DMS 273 treated with DMSO at 0.1 percent for 48 hours (cell line): ENCODE results near the gene BBS5.
"Not testable (repeated sequence)": the region's sequence is repeated elsewhere in the genome, so short reads cannot be mapped to it uniquely, and the experiment has no call there.

Experiments used
- DNase-seq: peaks from one replicate; lab custom pipeline; 2025; lab: John Stamatoyannopoulos, UW

Gene BBS5

DNA sequence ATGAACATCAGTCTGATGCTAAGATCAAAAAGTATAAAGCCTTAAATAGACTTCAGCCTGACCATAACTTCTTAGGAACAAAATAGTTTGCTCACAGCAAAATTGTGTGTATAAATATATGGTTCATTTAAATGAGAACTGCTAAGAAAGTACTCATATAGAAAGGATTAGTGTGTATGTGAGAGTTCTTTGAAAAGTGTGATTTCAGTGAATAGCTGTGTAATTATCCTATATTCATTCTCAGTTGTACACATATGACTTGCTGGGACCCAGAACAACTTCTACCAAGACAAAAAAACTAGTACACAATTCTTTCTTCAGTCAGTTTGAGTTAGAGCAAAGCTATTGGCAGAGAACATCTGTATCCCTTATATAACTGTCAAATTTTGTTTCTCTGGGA lies 7.2 kb downstream of the BBS5 start:
- DNase-seq = no peak

DNA sequence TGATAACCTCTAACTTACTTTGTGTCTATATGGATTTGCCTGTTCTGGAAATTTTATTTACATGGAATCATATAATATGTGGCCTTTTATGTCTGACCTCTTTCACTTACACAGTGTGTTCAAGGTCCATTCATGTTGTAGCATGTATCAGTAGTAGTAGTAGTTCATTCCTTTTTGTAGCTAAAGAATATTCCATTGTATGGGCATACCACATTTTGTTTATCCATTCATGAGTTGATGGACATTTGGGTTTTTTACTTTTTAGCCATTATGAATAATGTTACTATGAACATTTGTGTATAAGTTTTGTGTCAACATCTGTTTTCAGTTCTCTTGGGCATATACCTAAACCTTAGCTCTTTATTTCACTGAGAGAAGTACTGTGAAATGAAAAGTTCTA lies 11.5 kb downstream of the BBS5 start:
- no peak for DNase-seq

DNA sequence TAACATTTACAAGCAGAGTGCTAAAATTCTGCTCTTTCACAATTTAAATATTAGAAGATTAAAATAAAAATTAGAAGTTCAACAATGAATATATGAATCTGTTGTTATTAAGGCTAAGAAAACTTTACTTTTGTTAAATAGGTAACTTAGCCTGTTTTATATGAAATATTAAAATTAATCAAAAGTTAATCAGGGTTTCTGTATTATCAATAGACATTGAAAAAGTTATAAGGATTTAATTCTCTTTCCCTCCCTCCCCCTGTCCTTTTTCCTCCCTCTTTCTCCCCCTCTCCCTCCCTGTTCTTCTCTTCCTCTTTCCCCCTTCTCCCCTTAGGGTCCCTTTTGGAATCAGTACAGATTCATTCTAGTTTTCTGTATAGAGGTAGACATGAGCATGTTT lies 12.1 kb downstream of the BBS5 start:
- no peak for DNase-seq

DNA sequence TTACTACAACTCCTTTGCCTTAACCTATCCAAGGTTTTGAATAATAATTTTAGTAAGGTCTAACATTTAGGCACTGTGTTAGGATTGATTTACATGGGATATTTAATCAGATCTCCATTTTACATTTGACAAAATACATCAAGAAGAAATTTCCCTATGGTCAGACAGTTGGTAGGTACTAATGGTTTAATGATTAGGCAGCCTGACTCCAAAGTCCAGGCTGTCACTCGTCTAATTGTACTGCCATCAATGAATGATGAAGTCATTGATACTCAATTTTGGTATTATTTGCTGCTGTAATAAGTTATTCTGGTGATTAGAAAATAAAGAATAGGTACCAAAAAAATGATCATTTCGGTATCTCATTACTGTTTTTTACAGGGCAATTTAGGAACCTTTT lies 14.1 kb downstream of the BBS5 start:
- DNase-seq = no peak

DNA sequence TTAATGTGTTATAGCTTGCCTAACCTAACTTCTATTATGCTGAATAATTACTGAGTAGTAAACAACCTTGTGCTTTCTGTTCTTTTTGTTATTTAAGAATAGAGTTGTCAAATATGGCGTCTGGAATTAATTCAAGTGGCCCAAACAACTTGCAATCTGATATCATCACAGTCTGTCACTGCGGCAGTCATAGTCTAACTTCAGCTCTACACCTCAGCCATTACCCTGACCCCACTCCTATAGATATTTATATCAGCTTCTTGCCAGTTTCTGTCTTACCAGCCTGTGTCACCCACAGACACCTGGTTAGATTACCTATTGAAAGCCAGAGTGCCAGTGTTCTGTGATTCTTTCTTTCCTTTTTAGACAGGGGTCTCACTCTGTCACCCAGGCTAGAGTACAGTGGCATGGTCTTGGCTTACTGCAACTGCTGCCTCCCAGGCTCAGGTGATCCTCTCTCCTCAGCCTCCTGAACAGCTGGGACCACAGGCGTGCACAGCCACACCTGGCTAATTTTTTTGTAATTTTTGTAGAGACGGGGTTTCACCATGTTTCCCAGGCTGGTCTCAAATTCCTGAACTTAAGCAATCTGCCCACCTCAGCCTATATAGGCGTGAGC lies 16.1 kb downstream of the BBS5 start:
- DNase-seq = no peak

DNA sequence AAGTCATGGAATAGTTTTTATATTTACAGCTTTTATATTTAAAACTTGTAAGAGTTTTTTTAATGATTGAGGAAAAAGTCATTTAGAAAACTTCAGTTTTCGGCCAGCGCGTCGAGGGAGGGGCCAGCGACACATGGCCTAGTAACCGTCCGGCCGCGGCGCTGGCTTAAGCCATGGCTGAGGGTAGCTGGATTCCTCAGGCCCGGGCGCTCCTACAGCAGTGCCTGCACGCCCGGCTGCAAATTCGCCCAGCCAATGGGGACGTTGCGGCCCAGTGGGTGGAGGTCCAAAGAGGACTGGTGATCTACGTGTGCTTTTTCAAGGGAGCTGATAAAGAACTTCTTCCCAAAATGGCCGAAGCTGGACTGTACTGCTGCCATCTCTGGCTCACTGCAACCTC lies 25.4 kb downstream of the BBS5 start:
- no peak for DNase-seq

DNA sequence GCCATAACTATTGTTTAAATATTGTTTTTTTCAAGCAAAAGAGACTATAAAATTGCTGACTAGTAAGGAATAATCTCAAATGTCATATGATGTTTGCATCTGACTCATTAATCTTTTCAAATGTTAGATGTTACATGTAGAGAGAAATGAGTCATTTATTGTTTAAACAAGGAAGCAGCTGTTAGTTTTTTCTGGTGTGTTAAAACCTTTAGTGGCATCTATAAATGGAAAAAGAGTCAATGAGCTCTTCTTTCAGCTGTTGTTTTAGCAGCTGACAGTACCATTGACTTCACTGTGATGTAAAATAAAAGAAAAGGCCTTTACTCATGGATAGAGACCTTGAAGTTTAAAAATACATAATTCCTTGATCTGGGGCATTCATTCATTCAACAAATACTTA lies 28.4 kb downstream of the BBS5 start:
- no peak for DNase-seq

DNA sequence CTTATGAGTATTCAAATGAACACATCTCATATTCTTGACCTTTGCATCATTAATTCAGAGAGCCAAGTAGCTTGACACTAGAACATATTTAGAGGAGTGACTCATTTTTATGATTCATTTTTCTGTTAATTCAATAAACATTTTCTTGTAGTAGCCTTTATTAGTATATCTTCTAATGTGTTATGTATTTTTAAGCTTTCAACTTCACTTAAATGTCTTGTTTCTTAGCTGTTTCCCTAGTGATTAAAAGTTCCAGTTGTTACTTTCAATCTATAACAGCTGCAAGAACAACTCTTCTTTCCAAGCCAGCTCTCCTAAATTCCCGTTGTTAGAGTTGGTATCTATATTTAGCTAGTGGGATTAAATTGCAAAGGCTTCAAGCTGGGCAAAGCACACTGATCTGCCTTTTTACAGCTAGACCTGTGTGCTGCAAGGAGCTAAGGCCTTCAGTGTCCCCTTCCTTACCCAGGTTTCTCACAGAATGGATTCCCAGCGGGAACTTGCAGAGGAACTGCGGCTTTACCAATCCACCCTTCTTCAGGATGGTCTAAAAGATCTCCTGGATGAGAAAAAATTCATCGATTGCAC lies 30.1 kb downstream of the BBS5 start, which contains the start of gene KLHL41:
KLHL41 (plus strand) TSS at position 405 of the 588 bp plus-strand sequence; CDS start at position 482, 77 bp downstream.
- DNase-seq = peak; percentile 7

DNA sequence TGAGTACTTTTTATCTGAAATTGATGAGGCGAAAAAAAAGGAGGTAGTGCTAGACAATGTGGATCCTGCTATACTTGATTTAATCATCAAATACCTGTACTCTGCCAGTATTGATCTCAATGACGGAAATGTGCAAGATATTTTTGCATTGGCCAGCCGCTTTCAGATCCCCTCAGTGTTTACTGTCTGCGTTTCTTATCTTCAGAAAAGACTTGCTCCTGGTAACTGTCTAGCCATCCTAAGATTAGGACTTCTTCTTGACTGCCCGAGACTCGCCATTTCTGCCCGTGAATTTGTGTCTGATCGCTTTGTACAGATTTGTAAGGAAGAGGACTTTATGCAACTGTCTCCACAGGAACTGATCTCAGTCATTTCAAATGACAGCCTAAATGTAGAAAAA lies 30.7 kb downstream of the BBS5 start:
- DNase-seq = no peak

DNA sequence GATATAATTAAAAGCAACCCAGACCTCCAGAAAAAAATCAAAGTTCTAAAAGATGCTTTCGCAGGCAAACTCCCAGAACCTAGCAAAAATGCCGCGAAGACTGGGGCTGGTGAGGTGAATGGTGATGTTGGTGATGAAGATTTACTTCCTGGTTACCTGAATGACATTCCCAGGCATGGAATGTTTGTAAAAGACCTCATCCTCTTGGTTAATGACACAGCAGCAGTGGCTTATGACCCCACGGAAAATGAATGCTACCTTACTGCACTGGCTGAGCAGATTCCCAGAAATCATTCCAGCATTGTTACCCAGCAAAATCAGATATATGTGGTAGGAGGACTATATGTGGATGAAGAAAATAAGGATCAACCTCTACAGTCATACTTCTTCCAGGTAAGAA lies 31.2 kb downstream of the BBS5 start:
- no peak for DNase-seq

DNA sequence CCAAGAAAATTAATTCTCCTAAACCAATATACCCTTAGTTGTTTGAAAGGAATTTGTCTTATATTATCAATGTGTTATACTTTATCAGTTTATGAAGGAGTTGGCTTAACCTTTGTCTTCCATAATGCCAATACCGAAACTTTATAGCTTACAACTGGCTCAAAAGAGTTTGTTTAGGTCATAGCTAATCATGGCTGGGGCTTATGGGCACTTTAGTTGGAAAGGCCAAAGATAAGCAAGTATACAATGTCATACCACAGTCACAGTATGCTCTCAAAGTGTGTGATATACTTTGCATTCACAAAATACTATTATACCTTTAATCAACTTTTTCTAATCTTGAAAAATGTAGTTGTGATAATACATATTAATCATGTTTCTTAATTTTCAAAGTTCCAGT lies 32.5 kb downstream of the BBS5 start:
- no peak for DNase-seq

DNA sequence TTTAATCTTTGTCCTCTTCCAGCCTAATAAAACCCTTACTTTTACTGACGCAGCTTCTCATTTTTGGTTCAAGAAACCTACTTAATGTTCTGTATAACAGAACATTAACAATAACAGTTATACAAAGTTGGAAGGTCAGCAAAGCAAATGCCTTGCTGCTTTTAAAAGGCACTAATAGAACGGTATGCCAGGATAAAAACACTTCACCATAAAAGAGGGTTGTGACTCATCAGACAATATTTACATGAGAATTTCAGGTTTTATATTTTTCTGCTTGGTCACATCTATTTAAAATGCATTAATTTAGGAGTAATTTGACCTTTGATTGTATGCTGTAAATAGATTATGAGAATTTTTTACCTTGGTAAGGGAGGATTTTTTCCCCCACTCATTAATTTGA lies 33.2 kb downstream of the BBS5 start:
- DNase-seq = no peak

DNA sequence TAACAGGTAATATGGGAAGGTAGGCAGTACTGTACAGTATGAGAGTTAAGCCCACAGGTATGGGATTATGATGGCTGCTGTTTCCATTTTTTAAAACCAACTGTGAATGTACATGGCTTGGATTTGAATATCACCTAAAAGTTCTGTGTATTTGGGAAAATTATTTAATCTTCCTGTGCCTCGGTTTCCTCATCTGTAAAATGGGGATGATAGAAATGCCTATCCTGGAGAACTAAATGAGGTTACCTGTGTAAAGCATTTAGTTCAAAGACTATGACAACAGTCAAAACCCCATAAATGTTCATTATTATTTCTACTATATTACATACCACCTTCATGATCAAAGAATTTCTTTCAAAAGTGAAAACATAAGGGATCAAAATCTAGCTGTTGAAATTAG lies 33.8 kb downstream of the BBS5 start:
- DNase-seq = no peak

DNA sequence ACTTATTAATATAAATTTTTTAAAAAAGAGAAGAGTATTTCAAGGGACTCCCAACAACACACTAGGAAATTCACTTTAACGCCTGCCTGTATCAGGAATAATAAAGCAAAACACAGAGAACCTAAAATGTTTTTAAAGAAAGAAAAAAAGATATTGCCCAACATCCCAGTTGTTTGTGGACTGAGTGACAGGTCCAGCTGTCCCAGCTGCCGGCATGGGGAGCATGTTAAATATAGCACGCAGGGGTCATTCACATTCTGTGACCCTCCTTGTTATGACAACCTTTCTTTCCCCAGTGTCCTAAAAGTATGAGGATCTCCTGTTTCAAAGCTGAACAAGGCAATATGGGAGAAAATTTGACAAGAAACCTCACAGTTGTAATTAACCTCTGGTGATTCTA lies 34.6 kb downstream of the BBS5 start:
- DNase-seq = no peak

DNA sequence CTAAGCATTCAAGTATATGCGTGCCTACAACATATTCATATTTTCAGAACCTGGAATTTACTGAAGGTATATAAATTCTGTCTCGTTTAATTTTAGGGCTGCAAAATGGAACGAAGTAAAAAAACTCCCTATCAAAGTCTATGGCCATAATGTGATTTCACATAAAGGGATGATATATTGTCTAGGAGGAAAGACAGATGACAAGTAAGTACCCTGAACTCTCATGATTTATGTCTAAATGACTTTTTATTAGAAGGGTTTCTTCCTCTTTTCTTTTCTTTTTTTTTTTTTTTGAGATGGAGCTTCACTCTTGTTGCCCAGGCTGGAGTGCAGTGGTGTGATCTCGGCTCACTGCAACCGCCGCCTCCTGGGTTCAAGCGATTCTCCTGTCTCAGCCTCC lies 35.5 kb downstream of the BBS5 start:
- DNase-seq = not testable (repeated sequence)

DNA sequence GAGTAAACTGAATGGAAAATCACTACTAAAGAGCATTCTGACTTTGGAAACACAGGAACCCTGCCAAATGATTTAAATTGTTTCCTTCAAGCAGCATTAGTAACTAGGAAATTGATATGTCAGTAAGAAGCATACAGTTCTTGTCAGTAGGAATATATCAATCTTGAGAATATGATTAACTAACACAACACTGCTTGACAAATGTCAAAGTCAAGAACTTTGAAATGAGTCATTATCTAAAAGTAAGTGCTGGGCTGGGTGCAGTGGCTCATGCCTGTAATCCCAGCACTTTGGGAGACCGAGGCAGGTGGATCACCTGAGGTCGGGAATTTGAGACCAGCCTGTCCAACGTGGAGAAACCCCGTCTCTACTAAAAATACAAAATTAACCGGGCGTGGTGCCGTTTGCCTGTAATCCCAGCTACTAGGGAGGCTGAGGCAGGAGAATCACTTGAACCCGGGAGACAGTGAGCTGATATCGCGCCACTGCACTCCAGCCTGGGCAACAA lies 37.2 kb downstream of the BBS5 start:
- not testable (repeated sequence) for DNase-seq

DNA sequence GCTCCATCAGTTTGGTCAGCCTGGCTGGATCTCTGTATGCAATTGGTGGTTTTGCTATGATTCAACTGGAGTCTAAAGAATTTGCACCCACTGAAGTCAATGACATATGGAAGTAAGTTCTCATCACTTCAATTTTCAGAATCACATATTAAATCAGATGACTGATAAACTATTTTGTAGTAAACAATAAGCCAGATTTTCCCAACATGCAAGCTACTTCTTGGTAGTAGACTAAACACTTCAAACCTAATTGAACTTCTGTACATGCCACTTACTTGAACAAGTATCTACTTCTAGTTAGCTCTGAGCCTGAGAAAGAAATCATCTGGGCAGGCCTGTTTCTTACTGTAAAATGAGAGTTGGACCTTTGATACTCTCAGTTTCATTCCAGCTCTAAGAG lies 41.6 kb downstream of the BBS5 start:
- no peak for DNase-seq

DNA sequence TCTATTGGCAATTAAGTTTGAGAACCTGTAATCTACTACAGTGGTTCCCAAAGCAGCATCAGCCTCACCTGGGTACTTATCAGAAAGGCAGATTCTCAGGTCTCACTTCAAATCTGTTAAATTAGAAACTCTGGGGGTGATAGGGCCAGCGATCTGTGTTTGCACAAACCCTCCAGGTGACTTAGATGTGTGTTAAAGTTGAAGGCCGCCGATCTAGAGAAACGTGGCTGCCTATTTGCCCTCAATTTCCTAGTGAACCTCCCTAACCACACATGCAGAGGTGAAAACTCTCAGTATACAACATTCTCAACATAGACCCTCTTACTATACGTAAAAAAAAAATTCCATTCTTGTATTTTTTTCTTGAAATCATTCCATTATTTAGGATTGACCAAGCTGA lies 44.4 kb downstream of the BBS5 start:
- DNase-seq = no peak

DNA sequence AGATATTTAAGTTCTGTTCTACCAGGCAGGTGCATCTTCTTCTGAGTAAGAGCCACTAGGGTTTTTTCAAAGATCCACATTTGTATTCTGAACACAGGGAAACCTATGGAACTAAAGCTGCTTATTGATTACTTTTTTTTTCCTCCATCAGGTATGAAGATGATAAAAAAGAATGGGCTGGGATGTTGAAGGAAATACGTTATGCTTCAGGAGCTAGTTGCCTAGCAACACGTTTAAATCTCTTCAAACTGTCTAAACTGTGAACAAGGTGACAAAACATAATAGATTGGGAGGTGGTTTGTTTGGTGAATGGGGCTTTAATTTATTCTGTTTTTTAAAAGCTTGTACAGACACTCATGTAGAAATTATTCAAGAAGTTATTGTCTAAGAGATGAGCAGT lies 46.1 kb downstream of the BBS5 start:
- no peak for DNase-seq

DNA sequence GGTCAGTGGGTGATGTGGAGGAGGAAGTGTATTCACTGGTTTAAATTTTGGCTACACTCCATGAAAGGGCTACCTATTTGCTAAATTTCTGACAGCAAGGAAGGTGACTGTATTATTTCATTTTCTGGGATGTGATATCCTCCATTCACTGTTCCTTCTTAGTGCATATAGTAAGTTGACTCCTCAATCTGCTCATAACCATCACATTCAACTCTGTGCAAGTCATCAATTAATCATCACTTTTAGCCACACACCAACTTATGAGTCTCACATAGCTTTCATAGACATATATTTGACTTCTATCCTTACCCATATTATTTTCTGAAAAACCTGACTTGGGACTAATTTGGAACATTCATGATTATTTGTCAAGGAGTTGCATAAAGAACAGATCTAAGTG lies 47.2 kb downstream of the BBS5 start:
- no peak for DNase-seq

DNA sequence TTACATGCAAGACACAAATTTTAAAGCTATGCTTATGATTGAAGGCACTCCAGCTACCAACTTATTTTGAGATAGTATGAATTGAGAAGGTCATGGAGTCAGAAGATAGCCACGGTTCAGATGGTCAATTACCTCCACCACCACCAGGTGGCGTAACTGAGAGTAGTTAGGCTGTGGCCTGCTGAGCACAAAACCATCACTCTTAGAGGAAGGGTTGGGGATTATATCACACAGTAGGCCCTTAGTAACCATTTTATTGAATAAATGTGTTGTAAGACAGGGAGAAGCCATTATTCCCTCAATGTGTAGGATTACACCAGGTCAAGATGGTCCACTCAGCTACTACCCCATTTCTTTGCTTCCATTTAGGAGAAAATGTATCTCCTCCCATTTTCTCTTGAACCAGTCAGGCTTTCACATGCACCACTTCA lies 49.0 kb downstream of the BBS5 start:
- DNase-seq = no peak

DNA sequence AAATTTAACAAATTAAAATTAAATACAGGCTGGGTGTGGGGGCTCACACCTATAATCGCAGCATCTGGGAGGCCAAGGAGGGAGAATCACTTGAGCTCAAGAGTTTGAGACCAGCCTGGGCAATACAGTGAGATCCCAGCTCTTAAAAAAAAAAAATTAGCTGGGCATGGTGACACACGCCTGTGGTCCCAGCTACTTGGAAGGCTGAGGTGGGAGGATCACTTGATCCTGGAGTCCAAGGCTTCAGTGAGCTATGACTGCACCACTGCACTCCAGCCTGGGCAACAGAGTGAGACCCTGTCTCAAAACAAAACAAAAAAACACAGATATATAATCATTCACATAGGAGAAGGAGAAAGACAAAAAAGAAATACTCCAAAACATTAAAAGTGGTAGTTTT lies 60.2 kb downstream of the BBS5 start:
- DNase-seq = not testable (repeated sequence)

DNA sequence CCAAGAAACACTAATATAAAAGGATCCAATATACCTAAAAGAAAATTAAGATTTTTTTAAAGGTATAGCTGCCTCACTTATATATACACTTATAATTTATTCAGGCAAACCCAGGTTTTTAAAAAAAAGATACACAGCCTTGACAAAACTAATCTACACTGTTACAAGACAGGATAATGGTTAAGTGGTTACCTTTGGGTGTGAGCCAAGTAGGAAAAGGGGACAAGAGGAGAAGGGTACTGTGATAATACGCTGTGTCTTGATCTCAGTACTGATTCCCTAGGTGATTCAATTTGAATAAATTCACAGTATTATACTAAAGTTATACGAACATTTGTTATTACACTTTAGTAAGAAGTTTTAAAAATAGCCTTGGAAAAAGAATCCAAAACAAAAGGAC lies 60.9 kb downstream of the BBS5 start:
- DNase-seq = no peak

DNA sequence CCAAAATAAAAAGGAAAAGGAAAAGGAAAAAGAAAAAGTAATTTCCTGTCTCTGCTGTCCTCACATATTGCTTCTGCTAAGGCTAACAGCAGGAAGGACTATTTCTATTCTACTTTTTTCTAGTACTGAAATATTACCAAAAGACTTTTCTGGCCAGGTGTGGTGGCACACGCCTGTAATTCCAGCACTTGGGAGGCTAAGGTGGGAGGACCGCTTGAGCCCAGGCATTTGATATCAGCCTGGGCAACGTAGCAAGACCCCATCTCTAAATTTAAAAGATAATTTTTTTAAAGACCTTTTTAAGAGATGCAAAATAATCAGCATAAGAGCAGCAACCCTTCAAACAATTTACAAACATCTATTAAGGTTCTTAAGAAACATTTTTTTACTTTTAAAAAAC lies 63.1 kb downstream of the BBS5 start:
- DNase-seq = no peak
